NOMO-1 (cell line): ENCODE measurements around the gene ARMH3.
A peak's percentile ranks its signal among the peaks of the same experiment; 100 is the strongest.

Source experiments
- DNase-seq, 2 experiments: peaks; one replicate each; lab custom pipeline; 2025; ENCODE audit not compliant: unreplicated experiment in 2 of 2; lab: John Stamatoyannopoulos, UW

Gene ARMH3

GRCh38 chr10:101838416-101838970 is 217.5 kb downstream of the ARMH3 start:
- DNase-seq, result no peak

- DNase-seq, result no peak
These were observed 218.2 kb downstream of the ARMH3 start for GRCh38 chr10:101837748-101838147.

- DNase-seq, result no peak
These were observed 220.6 kb downstream of the ARMH3 start for GRCh38 chr10:101835362-101835761.

GRCh38 chr10:101834341-101834740 is 221.6 kb downstream of the ARMH3 start:
- peak; percentile 40 to 52 for DNase-seq

- DNase-seq, result no peak
These were observed 222.5 kb downstream of the ARMH3 start for GRCh38 chr10:101833466-101833865.

- DNase-seq, result no peak
These were observed 223.6 kb downstream of the ARMH3 start for GRCh38 chr10:101832325-101832771.

- no peak for DNase-seq
These were observed 224.7 kb downstream of the ARMH3 start for GRCh38 chr10:101831169-101831811.

GRCh38 chr10:101830322-101831168 is 225.4 kb downstream of the ARMH3 start:
- DNase-seq, result peak; percentile 77 to 87

- DNase-seq, result no peak
These were observed 226.2 kb downstream of the ARMH3 start for GRCh38 chr10:101829561-101830315.

GRCh38 chr10:101828766-101829551 is 227.0 kb downstream of the ARMH3 start:
- no peak for DNase-seq

GRCh38 chr10:101827919-101828600 is 227.9 kb downstream of the ARMH3 start:
- DNase-seq, result no peak

GRCh38 chr10:101826852-101827434 is 229.0 kb downstream of the ARMH3 start:
- no peak for DNase-seq

- no peak for DNase-seq
These were observed 231.2 kb downstream of the ARMH3 start for GRCh38 chr10:101824736-101825135.

- DNase-seq, result peak; percentile 54 to 72
These were observed 236.9 kb downstream of the ARMH3 start for GRCh38 chr10:101818872-101819633.

GRCh38 chr10:101818119-101818871 is 237.7 kb downstream of the ARMH3 start, which contains the start of gene OGA:
TSS of gene OGA (minus strand) at chr10:101818444. CDS start at chr10:101818022, 422 bp downstream.
- DNase-seq, result peak; percentile 99

- DNase-seq, result peak; percentile 29 to 38
These were observed 238.4 kb downstream of the ARMH3 start for GRCh38 chr10:101817337-101818118.

GRCh38 chr10:101816913-101817336 is 239.0 kb downstream of the ARMH3 start:
- no peak for DNase-seq
